DMS153 (cell line): ENCODE data around the gene REV3L.
"Not testable (repeated sequence)": the region's sequence is repeated elsewhere in the genome, so short reads cannot be mapped to it uniquely, and the experiment has no call there.

Experiments used
- DNase-seq: peaks from one replicate; lab custom pipeline; 2025; lab: John Stamatoyannopoulos, UW

Gene REV3L

DNA sequence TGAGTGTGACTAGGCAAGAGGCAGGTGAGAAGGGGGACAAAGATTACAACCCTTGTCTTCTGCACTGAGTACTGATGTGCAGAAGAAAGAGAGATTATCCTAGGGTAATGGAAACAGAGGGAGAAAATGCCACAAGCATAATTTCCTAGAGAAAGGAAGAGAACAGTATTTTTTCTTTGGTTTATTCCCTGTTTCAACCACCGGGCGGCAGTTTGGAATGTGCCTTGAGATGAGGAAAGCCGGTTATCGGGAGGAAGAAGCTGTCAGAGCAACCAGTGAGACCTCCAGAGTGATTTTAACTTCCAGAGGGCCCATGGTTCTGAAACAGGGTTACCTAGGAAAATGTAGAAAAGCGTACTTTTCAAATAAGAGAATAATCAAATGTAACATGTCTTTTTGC is 121.4 kb downstream of the REV3L start:
- DNase-seq, result no peak

DNA sequence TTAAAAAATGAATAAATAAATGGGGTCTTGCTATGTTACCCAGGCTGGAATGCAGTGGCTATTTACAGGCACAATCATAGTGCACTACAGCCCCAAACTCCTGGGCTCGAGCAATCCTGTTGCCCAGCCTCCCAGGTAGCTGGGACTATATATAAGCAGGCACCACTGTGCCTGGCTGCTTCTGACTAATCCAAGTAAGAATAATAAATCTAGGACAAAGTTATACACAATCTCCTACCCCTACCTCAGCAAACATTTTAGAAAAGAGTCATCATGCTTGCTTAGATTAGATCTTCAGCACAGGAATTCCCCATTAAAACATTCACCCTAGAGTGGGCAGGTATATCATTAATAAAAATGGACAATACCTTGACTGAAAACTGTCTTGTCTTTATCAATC is 124.6 kb downstream of the REV3L start:
- no peak for DNase-seq

DNA sequence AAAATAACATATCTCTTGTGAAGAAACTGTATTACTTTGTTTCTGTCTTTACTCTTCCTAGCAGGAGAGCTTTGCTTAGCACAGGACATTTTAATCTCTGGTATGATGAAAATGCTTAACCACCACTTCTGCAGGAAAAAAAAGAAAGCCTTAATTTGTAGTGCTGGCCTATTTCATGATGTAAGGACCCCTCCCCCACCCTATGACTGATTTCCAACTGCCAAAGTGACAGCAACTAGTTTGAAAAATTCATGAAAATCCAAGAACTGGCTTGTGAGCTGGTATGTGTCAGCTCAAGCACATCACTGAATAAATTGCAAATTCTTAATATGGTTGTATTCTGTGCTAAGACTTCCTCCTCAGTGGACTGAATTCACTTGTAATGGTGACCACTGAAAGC is 125.3 kb downstream of the REV3L start:
- DNase-seq, result no peak

DNA sequence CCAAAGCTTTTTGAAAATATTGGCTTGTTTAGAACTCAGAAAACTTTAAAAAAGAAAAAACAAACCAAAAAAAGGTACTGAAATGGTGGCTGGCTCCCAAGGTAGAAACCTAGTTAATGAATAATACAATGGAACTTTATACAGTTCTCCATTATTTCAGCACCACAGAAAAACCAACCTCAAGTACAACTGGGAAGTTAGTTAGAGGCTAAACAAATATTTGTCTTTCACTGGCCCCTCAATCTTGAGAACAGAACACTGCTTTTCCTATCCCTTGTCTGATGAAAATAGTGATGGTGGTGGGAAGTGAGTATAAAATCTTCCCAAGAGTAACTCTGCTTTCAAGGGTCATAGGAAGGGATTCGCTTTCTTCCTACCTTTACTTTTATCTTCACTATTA is 126.5 kb downstream of the REV3L start:
- no peak for DNase-seq

DNA sequence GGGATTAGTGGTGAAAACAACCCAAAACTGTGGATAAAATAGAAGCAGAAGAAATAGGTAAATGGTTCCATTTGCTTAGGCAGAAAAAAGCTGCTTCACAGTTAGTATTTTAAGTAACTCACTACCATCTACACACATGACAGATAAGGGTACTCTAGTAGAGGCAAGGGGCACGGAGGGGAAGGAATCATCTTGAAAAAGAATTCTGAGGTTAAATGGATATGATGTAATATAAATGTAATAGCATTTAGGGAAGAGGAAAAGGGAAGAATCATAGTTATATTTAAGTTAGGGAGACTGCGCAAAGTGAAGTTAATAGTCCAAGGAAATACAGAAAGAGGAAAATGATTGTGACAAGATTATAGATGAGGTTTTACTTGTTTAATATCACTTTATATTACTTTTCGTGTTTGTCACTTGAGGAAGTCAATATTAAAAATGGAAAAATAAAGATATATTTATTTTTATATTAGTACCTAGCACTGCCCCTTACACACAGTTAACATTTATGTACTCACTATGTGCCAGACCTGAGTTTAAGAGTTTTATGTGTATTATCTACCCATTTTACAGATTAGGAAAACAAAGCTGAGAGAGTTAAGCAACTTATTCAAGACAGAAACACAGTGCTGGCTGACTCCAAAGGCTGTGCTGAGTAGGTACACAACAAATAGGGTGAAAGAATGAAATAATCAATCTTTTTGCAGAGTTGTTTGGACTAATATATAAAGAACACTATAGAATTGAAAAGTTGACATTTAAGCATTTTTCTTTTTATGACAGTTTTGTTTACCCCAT is 128.1 kb downstream of the REV3L start:
- DNase-seq, result no peak

DNA sequence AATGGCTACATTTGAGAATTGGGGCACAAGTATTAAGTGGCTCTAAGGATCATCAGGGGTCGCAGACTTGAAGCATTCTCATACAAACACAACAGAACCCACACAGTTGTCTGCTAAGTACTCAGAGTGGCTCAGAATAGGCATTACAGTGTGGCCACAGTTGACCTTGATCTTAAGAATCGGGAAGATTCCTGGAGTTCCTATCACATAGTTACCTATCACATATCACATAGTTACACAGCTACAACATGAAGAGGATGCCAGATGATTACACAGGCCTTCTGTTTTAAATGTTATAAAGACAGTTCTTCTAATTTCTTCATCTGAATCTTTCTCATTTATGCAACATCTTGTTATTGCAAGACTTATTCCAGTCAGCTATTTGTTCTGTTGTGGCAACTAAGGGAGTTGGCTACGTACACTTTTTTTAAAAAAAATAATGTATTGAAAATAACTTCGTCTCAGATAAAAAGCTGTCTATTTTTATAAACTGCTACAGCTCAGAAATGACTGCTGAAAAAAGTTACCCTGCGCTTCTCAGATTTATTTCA is 129.0 kb downstream of the REV3L start:
- no peak for DNase-seq

DNA sequence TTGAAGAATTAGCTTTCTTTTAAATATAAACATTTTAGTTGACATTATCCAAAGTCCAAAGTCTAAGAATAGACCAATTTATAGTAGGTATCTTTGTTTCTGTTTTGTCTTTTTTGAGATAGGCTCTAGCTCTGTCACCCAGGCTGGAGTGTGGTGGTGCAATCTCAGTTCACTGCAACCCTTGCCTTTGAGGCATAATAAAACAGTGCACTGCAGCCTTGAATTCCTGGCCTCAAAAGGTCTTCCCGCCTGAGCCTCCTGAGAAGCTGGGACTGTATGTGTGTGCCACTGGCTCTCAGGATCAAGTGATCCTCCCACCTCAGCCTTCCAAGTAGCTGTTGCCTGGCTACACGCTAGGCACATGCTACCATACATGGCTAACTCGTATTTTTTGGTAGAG is 135.4 kb downstream of the REV3L start:
- DNase-seq, result no peak

DNA sequence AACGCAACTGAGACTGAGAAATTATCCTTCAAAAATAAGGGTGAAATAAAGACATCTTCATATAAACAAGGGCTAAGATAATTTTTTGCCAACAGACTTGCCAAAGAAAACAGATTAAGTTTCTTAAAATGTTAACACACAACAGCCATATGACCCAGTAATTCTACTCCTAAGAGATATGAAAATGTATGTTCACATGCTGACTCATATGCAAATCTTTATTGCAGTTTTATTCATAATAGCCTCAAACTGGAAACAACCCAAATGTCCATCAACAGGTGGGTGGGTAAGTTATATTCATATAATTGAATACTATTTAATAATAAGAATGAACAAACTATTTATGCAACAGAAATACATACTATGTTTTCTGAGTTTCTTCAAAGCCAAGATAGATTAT is 140.1 kb downstream of the REV3L start:
- DNase-seq, result no peak

DNA sequence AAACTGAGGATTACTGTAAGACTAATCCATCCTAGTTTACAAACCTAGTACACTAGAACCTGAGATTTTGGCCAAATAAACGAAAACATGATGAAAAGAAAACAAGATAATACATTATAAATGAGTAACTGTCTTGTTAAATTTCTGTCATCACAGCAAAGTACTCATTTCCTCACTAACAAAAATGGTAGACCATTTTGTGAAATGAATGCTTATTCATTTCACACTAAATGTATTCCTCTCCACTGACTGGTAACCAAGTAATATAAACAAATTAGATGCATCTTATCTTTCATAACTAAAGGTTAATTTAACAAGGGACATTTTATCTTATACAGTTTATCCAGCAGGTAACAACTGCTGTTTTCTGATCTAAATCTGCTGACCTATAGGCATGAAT is 143.7 kb downstream of the REV3L start:
- DNase-seq, result no peak

DNA sequence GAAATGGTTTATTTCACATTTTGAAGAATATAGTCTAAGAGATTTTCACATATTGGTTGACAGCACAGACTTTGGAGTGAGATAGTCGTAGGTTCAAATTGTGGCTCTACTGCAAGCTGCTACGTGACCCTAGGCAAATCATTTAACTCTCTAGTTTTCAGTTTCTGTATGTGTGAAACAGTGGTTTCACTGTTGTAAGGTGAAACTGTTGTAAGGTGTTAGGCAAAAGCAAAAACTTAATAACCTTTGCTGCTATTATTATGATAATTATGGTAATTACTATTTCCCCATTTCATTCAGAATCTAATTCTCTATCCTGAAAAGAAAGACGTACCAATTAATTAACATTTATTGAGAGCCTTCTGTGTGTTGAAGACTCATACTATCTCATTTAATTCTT is 144.2 kb downstream of the REV3L start:
- DNase-seq, result no peak

DNA sequence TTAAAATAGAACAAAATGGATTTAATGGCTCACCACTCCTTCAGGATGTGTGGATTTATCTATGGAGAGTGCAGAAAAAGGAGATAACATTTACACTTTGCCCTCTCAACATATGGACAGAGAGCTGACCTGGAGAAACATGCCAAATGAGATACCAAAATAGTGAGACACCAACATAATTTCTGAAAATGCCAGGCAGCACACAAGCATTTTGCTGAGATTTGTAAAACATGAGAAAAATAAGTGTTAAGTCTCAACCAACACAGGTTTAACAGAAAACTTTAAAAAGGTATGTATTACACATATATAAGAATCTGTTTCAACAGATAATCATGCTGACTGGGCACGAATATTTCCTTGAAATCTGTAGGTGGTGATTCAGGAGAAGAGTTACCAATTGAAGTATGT is 145.2 kb downstream of the REV3L start:
- DNase-seq, result no peak

DNA sequence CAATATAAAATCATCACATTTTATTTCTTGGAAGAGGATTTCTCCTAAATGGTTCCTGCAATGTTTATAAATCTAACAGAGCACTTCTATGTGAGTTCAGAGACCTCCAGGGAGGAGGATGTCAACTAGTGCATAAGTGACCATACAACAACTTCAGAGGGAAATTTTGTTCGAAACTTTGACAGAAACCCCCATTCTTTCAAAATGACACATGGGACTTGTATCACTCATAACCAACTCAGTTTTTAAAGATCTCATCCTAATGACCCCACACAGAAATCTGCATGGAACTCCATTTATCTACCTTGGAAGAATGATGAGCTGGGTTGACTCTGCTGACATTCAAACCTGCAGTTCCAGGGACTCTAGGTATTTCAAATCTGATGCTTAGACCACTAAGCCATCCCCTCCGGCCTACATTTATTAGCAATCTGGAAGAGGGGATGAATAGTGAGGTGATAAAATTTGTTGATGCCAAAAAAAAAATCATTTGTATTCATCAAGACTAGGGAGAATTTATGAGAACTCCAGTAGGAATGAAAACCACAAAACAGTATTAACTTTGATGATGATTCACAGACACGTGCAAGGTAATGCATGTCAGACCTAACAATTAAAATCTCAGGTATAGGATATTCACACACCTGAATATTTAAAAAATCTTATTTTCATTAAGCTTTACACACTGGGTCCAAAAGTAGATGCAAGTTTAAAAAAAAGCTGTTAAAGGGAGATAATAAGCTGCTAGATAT is 153.0 kb downstream of the REV3L start:
- DNase-seq, result no peak

DNA sequence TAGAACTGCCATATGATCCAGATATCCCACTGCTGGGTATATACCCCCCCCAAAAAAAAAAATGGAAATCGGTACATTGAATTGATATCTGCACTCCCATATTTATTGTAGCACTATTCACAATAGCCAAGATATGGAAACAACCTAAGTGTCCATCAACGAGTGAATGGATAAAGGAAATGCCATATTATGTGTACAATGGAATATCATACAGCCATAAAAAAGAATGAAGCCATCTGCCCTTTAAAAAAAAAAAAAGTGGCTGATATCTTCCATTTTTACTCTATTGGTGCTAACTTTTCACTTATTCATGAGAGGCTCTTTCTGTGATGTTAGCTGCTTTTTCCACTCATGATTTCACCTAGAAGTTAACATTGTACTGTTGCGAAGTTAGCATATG is 156.5 kb downstream of the REV3L start:
- DNase-seq, result no peak

DNA sequence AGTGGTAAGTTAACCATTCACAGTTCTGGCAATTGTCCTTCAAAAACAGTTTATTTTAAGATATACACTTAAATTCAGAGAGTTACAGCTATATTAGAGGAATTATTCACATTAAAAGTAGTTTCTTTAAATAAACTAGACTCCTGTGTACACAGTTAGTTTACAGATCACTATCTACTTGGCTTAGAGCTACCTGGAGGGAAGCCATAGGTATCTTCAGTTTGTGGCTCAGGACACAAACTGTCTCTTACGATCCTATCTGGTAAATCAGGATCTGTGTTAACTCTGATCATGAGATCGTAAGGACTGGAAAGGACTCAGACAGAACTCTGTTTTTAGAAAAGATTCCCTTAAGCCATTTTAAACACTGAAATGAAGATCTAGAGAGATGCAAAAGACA is 160.9 kb downstream of the REV3L start:
- no peak for DNase-seq

DNA sequence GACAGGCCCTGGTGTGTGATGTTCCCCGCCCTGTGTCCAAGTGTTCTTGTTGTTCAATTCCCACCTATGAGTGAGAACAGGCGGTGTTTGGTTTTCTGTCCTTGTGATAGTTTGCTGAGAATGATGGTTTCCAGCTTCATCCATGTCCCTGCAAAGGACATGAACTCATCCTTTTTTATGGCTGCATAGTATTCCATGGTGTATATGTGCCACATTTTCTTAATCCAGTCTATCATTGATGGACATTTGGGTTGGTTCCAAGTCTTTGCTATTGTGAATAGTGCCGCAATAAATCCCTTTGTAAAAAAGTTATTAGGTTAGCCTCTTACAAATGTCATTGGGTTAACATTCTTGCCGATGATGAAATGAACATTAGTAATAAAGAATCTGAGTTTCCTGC is 175.1 kb downstream of the REV3L start:
- DNase-seq, result not testable (repeated sequence)

DNA sequence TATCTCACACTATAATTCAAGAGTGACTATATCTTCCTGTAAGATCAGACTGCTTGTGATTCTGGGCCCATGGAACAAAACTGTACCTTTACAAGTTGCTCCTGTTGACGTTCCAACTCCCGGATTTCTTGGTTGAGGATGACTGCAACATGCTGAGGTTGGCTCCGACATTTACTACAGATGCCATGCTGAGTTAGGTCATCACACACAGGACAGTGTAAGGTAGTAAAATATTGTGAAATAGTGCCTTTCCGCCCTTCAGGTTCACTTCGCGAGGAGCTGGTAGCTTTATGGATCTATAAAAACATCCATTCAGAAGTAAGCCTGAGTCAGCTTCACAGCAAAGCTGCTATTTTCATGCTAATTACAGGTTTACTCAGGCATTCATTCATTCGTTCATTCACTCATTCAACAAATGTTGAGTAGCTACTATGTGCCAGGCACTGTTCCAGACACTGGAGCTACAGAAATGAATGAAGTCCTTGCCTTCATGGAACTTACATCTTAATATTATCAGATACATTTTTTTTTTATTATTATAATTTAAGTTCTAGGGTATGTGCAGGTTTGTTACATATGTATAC is 175.7 kb downstream of the REV3L start:
- DNase-seq, result no peak

DNA sequence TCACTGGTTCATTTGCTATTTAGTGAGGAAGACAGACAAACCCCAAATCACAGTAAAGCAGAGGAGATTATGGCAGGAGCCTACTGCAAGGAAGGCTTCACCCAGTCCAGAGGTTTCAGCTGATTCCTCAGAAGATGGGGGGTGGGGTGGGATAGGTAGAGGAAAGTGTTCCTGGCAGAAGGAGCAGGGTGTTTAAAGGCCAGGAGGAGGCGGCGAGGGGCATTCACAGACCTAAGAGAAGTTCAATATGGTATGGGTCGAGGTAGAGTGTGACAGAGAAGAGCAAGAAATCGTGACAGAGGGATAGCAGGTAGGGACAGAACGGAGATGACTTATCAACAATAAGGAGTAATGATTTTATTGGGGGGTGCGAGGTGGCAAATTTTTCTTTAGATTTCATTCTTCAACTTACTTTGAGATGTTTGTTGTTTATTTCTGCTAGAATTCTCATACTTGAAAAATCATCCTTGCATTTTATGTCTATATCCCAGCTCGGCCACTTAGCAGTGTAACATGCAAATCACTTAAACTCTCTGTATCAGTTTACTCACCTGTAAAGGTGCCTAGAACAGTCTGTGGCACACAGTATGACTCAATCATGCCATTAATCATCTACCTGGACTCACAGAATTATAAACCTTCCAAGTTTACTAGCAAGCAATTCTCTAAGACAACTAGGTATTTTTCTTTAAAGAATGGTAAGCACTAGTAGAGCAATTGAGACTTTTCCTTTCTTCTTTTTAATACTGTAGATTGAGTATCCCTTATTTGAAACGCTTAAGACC is 176.7 kb downstream of the REV3L start:
- no peak for DNase-seq

DNA sequence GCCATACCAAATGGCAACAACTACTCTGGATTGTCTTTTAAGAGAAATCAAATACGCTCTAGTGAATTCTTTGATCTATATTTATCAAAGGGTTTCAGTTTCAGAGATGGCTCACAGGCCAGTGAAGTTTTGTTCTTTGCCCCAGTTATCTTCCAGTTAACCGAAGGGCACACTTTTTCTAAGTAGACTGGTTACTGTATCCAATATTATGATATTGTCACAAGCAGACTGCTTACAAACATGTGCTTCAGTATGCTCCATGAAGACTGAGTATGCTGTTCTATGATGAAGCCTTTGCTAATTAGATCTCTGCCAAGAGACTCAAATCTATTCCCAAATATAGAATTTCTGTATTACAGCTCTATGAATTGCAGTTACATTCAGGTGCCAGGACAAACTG is 181.1 kb downstream of the REV3L start:
- no peak for DNase-seq

DNA sequence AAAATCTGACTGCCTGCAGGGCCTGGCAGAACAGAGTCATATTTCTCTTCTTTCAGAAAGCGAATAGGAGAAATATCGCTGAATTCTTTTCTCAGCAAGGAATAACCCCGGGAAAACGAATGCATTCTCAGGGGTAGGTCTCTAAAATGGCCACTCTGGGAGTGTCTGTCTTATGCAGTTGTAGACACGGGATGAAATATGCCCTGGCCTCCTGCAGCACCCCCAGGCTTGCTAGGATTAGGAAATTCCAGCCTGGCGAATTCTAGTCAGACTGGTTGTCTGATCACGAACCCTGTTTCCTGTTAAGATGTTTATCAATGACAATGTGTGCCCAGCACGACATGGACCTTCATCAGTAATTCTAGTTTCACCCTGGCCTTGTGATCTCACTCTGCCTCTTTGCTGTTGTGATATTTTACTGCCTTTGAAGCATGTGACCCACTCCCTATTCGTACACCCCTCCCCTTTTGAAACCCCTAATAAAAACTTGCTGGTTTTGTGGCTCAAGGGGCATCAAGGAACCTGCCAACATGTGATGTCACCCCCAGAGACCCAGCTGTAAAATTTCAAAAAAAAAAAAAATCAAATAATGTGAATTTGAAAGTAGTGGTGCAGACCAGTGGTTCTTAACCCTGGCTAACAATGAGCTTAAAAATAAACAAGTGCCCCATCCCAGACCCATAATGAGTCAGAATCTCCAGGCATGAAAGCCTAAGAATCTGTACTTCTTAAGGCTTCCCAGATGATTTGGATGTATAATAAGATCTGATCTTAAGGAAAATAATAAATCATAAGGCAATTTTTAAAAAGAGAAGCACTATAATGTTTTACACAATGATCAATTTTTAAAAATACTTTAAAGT is 181.8 kb downstream of the REV3L start:
- DNase-seq, result not testable (repeated sequence)

DNA sequence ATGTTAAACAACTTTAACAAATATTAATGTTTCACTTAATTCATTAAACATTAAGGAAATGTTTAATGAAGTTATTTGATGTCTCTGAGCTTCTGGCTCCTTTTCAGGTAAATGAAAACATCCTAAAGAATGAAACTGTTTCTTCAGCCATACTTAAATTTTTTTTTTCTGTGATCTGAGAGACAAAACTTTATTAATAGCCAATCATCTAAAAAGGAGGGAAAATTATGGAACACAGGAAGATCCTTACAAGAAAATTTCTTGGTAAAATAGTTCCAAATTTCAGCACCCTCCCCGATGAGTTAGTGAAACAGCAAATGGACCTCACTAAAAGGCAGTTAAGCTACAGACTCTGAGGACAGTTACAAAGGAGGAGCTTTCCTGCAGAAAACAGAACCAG is 185.2 kb downstream of the REV3L start:
- no peak for DNase-seq

DNA sequence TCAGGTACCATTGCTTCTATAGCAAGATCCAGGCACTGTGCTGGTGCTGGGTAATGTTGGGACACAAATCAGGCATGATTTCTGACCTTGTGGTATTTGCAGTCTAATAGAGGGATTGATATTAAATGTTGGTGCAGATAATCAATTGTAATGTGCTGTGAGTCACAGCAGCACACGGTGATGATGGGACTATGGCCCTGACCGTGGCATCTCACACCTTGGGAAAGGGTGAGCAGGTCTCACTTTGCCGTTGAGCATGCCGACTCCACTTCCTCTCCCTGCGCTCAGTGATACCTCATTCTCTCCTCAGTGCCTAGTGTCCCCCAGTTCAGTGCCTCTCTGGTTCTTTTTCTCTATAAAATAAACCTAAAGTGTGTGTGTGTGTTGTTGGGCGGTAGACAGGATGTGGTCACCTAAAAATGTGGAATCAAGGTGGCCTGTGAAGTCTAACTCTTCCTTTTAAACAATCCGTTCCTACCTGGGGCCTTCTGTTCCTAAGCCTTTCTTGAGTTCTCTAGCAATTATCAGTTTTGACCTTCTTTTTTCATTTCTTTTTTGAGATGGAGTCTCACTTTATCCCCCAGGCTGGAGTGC is 188.5 kb downstream of the REV3L start:
- no peak for DNase-seq
